ENCODE data around the gene ROMO1. TPM values are rescaled to one million over a fixed set of nuclear protein-coding genes. Genes with fewer than 3 reads are reported as not detected.
"Not testable (repeated sequence)": the region's sequence is repeated elsewhere in the genome, so short reads cannot be mapped to it uniquely, and the experiment has no call there.

ROMO1 gene
- total RNA-seq, 4 donors from 2014 or later: 69.3 to 492 (median 171) TPM

- intact Hi-C loops (cut with DNase I; ENCODE audit: low total_unique reads): no loop called here
- no peaks in the 10 kb centered on the region for H3K36me3 ChIP-seq
- no peaks in the 10 kb centered on the region for H3K27me3 ChIP-seq
- H3K4me3 ChIP-seq: no peak overlapping the region
- no peak for DNase-seq
- TF ChIP-seq CTCF (IDR thresholded peaks at IDR 0.05): no peak
- no peak for TF ChIP-seq POLR2A (IDR thresholded peaks at IDR 0.05)
- H3K27ac ChIP-seq: no peak overlapping the region
- no peaks in the 10 kb centered on the region for H3K4me1 ChIP-seq
- H3K9me3 ChIP-seq: no peaks in the 10 kb centered on the region
Observed at GRCh38 chr20:35721219-35721618, 22.0 kb downstream of the ROMO1 start.

- Histone ChIP-seq H3K4me1 (no peaks in the 10 kb centered on the region), H3K27me3 (no peaks in the 10 kb centered on the region), H3K4me3 (no peak overlapping the region), H3K36me3 (no peaks in the 10 kb centered on the region), H3K27ac (no peak overlapping the region), H3K9me3 (no peaks in the 10 kb centered on the region)
- TF ChIP-seq POLR2A (IDR thresholded peaks at IDR 0.05) (no peak), CTCF (IDR thresholded peaks at IDR 0.05) (no peak)
- intact Hi-C loops (cut with DNase I; ENCODE audit: low total_unique reads): no loop called here
- no peak for DNase-seq
Observed at GRCh38 chr20:35721621-35722020, 22.4 kb downstream of the ROMO1 start.

GRCh38 chr20:35723275-35723639 lies 24.1 kb downstream of the ROMO1 start:
- H3K4me3 ChIP-seq; H3K9me3 ChIP-seq; intact Hi-C loops (cut with DNase I; ENCODE audit: low total_unique reads); DNase-seq; H3K36me3 ChIP-seq; H3K4me1 ChIP-seq; H3K27ac ChIP-seq; H3K27me3 ChIP-seq: not testable (repeated sequence)

GRCh38 chr20:35723652-35724320 lies 24.6 kb downstream of the ROMO1 start:
- H3K27ac ChIP-seq; intact Hi-C loops (cut with DNase I; ENCODE audit: low total_unique reads); DNase-seq; H3K27me3 ChIP-seq; H3K4me3 ChIP-seq; H3K36me3 ChIP-seq; H3K9me3 ChIP-seq; H3K4me1 ChIP-seq: not testable (repeated sequence)

- intact Hi-C loops (cut with DNase I; ENCODE audit: low total_unique reads): no loop called here
- Histone ChIP-seq H3K27ac (no peak overlapping the region), H3K9me3 (no peaks in the 10 kb centered on the region), H3K27me3 (no peaks in the 10 kb centered on the region), H3K4me1 (peaks cover 0 to 4% of the 10 kb centered on the region in 2 donors), H3K4me3 (no peak overlapping the region), H3K36me3 (no peaks in the 10 kb centered on the region)
- no peak for TF ChIP-seq POLR2A (IDR thresholded peaks at IDR 0.05)
- no peak for TF ChIP-seq CTCF (IDR thresholded peaks at IDR 0.05)
- DNase-seq: no peak
Observed at GRCh38 chr20:35724321-35725230, 25.4 kb downstream of the ROMO1 start.
